HG03039 (cell line): ENCODE measurements around the gene FBXL2.
"Not testable (repeated sequence)": the region's sequence is repeated elsewhere in the genome, so short reads cannot be mapped to it uniquely, and the experiment has no call there.

Experiments
- ATAC-seq: cut with Tn5 transposase; IDR thresholded peaks from one replicate; pipeline ENCODE4 v1.9.1; 2021; ENCODE audit warnings: mild to moderate bottlenecking, moderate library complexity; ENCODE audit not compliant: unreplicated experiment

FBXL2 gene

GRCh38 chr3:33314993-33315392 is 37.8 kb downstream of the FBXL2 start:
- no peak for ATAC-seq

DNA sequence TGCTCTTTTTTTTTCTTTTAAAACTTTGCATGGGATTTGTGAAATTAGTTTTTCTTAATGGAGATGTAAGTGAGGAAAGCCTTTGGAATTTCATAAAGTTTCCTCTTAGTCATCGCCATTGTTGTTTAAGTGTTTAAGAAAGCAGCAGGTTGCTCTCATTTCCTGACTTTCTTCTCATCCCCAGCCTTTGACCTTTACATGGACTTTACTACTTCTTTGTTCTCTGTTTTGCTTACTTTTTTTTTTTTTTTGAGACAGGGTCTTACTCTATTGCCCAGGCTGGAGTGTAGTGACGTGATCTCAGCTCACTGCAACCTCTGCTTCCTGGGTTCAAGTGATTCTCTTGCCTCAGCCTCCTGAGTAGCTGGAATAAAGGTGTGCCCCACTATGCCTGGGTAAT is 38.6 kb downstream of the FBXL2 start:
- no peak for ATAC-seq

GRCh38 chr3:33317963-33318709 is 40.9 kb downstream of the FBXL2 start:
- ATAC-seq: no peak

- no peak for ATAC-seq
Measured at GRCh38 chr3:33318710-33319380, 41.6 kb downstream of the FBXL2 start.

DNA sequence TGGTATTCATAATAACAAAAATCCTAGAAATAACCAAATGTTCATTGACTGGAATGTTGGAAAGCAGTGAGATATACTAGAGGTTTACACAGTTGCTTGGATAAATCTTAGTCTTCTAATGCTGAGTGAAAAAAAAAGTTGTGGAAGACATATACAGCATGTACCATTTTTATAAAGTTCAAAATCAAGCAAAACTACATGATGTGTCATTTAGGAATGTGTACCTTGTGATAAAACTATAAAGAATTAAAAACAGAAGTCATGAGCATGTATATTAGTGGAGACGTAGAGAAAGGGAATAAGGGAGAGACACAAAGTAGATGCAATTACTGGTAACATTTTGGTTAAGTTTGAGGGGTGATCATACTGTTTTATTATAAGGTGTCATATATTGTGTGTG is 45.2 kb downstream of the FBXL2 start:
- no peak for ATAC-seq

GRCh38 chr3:33331414-33331813 is 54.2 kb downstream of the FBXL2 start:
- no peak for ATAC-seq

DNA sequence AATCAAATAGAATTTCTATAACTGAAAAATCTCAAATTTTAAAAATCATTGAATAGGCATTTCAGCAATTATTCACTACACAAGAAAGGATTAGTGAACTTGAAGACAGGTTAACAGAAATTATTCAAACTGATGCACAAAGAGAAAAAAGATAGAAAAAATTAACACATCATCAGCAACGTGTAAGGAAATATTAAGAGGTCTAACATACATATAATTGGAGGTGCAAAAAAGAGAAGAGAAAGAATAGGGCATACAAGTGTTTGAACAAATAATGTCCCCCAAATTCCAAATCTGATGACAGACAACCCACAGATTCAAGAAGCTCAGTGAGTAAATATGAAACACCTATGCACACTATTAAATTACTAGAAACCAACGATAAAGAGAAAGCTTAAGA is 57.1 kb downstream of the FBXL2 start:
- ATAC-seq: no peak

- not testable (repeated sequence) for ATAC-seq
Measured at GRCh38 chr3:33338936-33339465, 61.8 kb downstream of the FBXL2 start.

GRCh38 chr3:33339758-33340157 is 62.5 kb downstream of the FBXL2 start:
- no peak for ATAC-seq

DNA sequence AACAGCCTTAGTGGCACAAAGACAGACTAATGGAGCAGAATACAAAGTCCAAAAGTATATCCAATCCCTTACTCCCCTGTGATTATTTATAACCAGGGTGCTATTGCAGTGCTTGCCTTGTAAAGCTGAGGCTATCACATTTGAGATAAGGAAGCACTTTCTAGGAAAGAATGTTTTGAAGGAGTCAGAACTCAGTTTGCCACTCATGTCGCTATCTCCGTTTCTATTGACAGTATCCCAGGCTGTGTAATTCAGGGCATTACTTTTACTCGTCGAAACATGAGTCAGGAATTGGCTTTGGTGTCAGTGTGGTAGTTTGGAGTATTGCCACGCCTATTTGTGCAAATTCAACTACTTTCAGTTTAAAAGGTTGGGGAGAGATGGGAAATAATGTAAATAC is 78.4 kb downstream of the FBXL2 start:
- no peak for ATAC-seq

GRCh38 chr3:33358172-33358781 is 81.0 kb downstream of the FBXL2 start:
- ATAC-seq: no peak

- no peak for ATAC-seq
Measured at GRCh38 chr3:33360136-33360825, 83.0 kb downstream of the FBXL2 start.

DNA sequence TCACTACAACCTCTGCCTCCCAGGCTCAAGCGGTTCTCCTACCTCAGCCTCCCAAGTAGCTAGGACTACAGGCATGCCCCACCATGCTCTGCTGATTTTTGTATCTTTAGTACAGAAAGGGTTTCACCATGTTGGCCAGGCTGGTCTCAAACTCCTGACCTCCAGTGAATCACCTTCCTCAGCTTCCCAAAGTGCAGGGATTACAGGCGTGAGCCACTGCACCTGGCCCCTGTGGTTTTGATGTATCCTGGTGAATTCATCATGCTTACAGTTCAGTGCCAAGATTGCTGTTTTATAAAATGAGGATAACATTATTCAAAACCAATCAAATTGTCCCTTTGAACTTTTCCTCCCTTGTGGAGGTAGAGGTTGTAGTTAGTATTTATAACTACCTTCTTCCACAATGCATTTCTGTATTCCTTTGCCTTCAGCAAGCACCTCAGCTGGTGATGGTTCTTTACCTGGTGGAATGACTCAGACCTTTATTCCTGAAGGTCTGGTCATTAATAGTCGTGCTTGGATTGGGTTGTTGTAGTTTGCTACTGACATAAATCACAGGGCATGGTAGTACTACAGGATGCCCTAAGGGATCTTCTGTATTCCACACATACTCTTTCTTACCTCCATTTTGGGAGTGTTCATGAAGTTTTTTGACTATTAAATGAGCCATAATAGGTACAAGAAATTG is 86.0 kb downstream of the FBXL2 start:
- ATAC-seq: no peak

DNA sequence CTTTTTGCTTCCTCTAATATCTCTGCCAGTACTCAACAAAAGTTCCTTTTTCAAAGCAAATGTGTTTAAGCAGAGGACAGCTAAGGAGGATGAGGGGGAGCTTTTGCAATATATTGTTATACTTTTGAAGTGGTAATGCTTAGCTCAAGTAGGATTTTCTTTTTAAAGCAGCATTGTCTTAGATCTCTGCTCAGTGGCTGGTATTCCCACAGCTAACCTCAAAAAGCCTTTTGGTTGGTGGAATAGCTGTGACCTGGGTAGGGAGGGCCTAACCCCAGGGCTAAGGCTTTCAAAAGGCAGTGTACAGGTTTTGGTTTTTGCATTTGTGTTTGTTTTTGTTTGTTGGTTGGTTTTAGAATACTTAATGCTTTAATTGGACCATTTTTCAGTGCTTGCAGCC is 86.8 kb downstream of the FBXL2 start:
- no peak for ATAC-seq

- ATAC-seq: no peak
Measured at GRCh38 chr3:33364531-33365128, 87.4 kb downstream of the FBXL2 start.

DNA sequence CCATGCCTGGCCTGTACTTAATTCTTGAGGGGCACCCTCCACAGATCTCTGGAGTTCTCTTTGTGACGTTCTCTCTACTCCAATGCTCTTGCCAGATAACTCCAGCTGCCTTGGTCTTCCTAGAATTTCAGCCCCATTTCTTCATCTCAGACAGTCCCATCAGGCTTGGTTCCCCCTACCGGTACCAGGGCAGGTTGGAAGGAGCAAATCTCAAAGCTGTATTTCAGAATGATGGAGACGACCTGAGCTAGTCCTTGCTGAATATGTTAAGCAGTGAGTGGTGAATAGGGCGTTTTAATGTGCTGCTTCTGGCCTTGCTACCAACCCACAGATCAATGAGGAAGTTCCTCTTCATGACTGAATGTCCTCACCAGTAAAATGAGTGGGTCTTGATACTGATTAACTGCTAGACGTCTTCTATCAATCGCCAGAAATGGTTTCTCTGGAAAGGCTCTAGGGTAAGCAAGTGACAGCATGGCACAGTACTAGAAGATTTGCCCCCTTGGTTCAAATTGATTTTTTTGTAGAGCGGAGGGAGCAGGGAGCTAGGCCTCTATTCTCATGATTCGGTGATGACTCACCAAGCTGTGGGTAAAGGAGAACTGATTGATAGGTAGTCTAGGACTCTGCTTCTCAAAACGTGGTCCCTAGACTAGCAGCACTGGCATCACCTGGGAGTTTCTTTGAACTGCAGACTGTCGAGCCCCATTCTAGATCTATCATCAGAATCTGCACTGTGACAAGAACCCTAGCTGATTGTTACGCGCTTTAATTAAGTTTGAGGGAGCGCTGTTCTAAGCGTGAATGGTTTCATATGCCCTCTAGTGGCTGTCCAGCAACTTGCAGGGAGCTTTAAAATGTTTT is 95.2 kb downstream of the FBXL2 start:
- ATAC-seq: no peak

- no peak for ATAC-seq
Measured at GRCh38 chr3:33373082-33373437, 95.8 kb downstream of the FBXL2 start.

GRCh38 chr3:33377489-33377888 is 100.2 kb downstream of the FBXL2 start:
- no peak for ATAC-seq

- no peak for ATAC-seq
Measured at GRCh38 chr3:33377931-33378330, 100.7 kb downstream of the FBXL2 start.

GRCh38 chr3:33380653-33381052 is 103.4 kb downstream of the FBXL2 start:
- no peak for ATAC-seq
